ENCODE results near the gene KRT86. TPM values are rescaled to one million over a fixed set of nuclear protein-coding genes. Genes with fewer than 3 reads are reported as not detected.

KRT86 gene
- total and polyA plus RNA-seq, 2 of the 13 experiments (the other 11 are each of a cell fraction or from before 2014, with no cell fraction given) = not detected

DNA sequence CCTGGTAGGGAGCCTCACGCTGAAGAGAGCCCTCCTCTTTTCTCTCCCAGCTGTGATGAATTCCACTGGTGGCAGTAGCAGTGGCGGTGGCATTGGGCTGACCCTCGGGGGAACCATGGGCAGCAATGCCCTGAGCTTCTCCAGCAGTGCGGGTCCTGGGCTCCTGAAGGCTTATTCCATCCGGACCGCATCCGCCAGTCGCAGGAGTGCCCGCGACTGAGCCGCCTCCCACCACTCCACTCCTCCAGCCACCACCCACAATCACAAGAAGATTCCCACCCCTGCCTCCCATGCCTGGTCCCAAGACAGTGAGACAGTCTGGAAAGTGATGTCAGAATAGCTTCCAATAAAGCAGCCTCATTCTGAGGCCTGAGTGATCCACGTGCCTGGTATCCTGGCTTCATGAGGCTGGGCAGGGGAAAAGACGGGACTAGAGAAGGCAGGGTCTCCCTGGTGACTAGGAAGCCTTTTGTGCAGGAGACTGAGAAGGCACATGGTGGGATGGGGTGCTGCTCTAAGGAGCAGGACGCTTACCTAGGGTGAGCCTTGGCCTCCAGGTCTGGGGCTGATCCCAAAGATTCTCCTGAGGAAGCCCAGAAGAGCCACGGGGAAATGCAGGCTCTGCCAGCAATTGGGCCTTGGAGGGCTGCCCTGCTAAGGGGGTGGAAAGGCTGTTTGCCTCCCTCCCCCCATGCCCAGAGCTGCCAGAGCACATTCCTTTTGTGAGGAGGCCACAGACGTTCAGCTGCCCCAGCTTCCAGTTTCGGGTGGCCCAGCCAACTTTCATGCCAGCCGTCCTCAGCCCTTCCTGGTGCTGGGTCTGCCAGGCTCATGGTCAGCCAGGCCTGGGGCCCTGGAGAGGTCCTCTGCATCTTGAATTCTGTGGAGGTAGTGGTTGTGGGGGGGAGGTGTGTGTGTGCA, 25.6 kb upstream of the KRT86 start (continued):
- TF ChIP-seq ZBTB40 (IDR thresholded peaks at IDR 0.05) (no peak), ZBTB40 (CRISPR knock-in tag; IDR thresholded peaks at IDR 0.05) (no peak), ZNF431 (CRISPR knock-in tag; IDR thresholded peaks at IDR 0.05; ENCODE audit: borderline replicate concordance, low read depth) (no peak), PRDM4 (CRISPR knock-in tag; IDR thresholded peaks at IDR 0.05; ENCODE audit: borderline replicate concordance) (no peak)
- TF ChIP-seq, protein P1, sequence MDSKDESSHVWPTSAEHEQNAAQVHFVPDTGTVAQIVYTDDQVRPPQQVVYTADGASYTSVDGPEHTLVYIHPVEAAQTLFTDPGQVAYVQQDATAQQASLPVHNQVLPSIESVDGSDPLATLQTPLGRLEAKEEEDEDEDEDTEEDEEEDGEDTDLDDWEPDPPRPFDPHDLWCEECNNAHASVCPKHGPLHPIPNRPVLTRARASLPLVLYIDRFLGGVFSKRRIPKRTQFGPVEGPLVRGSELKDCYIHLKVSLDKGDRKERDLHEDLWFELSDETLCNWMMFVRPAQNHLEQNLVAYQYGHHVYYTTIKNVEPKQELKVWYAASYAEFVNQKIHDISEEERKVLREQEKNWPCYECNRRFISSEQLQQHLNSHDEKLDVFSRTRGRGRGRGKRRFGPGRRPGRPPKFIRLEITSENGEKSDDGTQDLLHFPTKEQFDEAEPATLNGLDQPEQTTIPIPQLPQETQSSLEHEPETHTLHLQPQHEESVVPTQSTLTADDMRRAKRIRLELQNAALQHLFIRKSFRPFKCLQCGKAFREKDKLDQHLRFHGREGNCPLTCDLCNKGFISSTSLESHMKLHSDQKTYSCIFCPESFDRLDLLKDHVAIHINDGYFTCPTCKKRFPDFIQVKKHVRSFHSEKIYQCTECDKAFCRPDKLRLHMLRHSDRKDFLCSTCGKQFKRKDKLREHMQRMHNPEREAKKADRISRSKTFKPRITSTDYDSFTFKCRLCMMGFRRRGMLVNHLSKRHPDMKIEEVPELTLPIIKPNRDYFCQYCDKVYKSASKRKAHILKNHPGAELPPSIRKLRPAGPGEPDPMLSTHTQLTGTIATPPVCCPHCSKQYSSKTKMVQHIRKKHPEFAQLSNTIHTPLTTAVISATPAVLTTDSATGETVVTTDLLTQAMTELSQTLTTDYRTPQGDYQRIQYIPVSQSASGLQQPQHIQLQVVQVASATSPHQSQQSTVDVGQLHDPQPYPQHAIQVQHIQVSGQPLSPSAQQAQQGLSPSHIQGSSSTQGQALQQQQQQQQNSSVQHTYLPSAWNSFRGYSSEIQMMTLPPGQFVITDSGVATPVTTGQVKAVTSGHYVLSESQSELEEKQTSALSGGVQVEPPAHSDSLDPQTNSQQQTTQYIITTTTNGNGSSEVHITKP (CRISPR knock-in tag; IDR thresholded peaks at IDR 0.05; ENCODE audit: low read depth) = no peak

Measured in HepG2 (cell line).